ENCODE results near the gene ZFHX3.

The ZFHX3 gene

GRCh38 chr16:72958522-72959076 lies 89.3 kb downstream of the ZFHX3 start:
- POLR2A ChIA-PET = no interaction called here
- no peak for TF ChIP-seq CTCF (IDR thresholded peaks at IDR 0.05; ENCODE audit: control extremely low read depth, extremely low read depth, low read depth, missing control alignments)
- CTCF ChIA-PET = no interaction called here

GRCh38 chr16:72957303-72958277 lies 90.3 kb downstream of the ZFHX3 start:
- no peak for TF ChIP-seq CTCF (IDR thresholded peaks at IDR 0.05; ENCODE audit: control extremely low read depth, extremely low read depth, low read depth, missing control alignments)
- ChIA-PET CTCF (no interaction called here), POLR2A (no interaction called here)
- DNase-seq (ENCODE audit: extremely low spot score) = no peak

More at GRCh38 chr16:72958522-72959076, 89.3 kb downstream of the ZFHX3 start:
- DNase-seq (ENCODE audit: extremely low spot score) = no peak

GRCh38 chr16:72956124-72957064 lies 91.5 kb downstream of the ZFHX3 start:
- no peak for DNase-seq (ENCODE audit: extremely low spot score)
- POLR2A ChIA-PET = no interaction called here
- CTCF ChIA-PET = no interaction called here
- no peak for TF ChIP-seq CTCF (IDR thresholded peaks at IDR 0.05; ENCODE audit: control extremely low read depth, extremely low read depth, low read depth, missing control alignments)

GRCh38 chr16:72952811-72953271 lies 95.1 kb downstream of the ZFHX3 start:
- no peak for DNase-seq (ENCODE audit: extremely low spot score)
- TF ChIP-seq CTCF (IDR thresholded peaks at IDR 0.05; ENCODE audit: control extremely low read depth, extremely low read depth, low read depth, missing control alignments) = no peak
- ChIA-PET CTCF (interaction anchor here (1.5 to 2.5 kb wide), 2 partner anchors 10 to 23 kb away, joined by 5 read pairs; no protein-coding TSS in a partner anchor), POLR2A (no interaction called here)

- ChIA-PET CTCF (interaction anchor here (1.5 to 2.5 kb wide), 2 partner anchors 9 to 23 kb away, joined by 5 read pairs; no protein-coding TSS in a partner anchor), POLR2A (no interaction called here)
- no peak for DNase-seq (ENCODE audit: extremely low spot score)
- no peak for TF ChIP-seq CTCF (IDR thresholded peaks at IDR 0.05; ENCODE audit: control extremely low read depth, extremely low read depth, low read depth, missing control alignments)
Observed at GRCh38 chr16:72952404-72952803, 95.5 kb downstream of the ZFHX3 start.

- no peak for DNase-seq (ENCODE audit: extremely low spot score)
- CTCF ChIA-PET = interaction anchor here (1.5 to 2.5 kb wide), 2 partner anchors 9 to 22 kb away, joined by 5 read pairs; no protein-coding TSS in a partner anchor
Observed at GRCh38 chr16:72951916-72952315, 96.0 kb downstream of the ZFHX3 start.

More at GRCh38 chr16:72951916-72952315, 96.0 kb downstream of the ZFHX3 start:
- no peak for TF ChIP-seq CTCF (IDR thresholded peaks at IDR 0.05; ENCODE audit: control extremely low read depth, extremely low read depth, low read depth, missing control alignments)
- POLR2A ChIA-PET = no interaction called here

All from GM10248 (cell line).